HG02678 (cell line): ENCODE measurements around the gene PLEK.
"Not testable (repeated sequence)": the region's sequence is repeated elsewhere in the genome, so short reads cannot be mapped to it uniquely, and the experiment has no call there.

Experiments
- ATAC-seq: cut with Tn5 transposase; IDR thresholded peaks from one replicate; pipeline ENCODE4 v1.9.1; 2021; ENCODE audit warnings: mild to moderate bottlenecking, moderate library complexity; ENCODE audit not compliant: unreplicated experiment

Gene PLEK

GRCh38 chr2:68384485-68385107 lies 19.5 kb downstream of the PLEK start:
- no peak for ATAC-seq

GRCh38 chr2:68385220-68385906 lies 20.3 kb downstream of the PLEK start:
- ATAC-seq, result peak; percentile 51

- ATAC-seq, result no peak
Observed at GRCh38 chr2:68385907-68386287, 20.8 kb downstream of the PLEK start.

GRCh38 chr2:68386365-68386764 lies 21.3 kb downstream of the PLEK start:
- ATAC-seq, result no peak

- peak; percentile 55 for ATAC-seq
Observed at GRCh38 chr2:68387408-68388350, 22.6 kb downstream of the PLEK start.

- ATAC-seq, result peak; percentile 43
Observed at GRCh38 chr2:68388358-68388757, 23.3 kb downstream of the PLEK start.

GRCh38 chr2:68388772-68389171 lies 23.7 kb downstream of the PLEK start:
- ATAC-seq, result no peak

GRCh38 chr2:68390114-68390513 lies 25.0 kb downstream of the PLEK start:
- ATAC-seq, result no peak

- no peak for ATAC-seq
Observed at GRCh38 chr2:68390586-68390985, 25.5 kb downstream of the PLEK start.

- no peak for ATAC-seq
Observed at GRCh38 chr2:68391099-68391498, 26.0 kb downstream of the PLEK start.

- no peak for ATAC-seq
Observed at GRCh38 chr2:68391869-68392268, 26.8 kb downstream of the PLEK start.

- no peak for ATAC-seq
Observed at GRCh38 chr2:68396093-68396492, 31.0 kb downstream of the PLEK start.

GRCh38 chr2:68397704-68398263 lies 32.7 kb downstream of the PLEK start:
- not testable (repeated sequence) for ATAC-seq

GRCh38 chr2:68403199-68403644 lies 38.1 kb downstream of the PLEK start:
- ATAC-seq, result peak; percentile 95

GRCh38 chr2:68404164-68404563 lies 39.1 kb downstream of the PLEK start:
- ATAC-seq, result no peak

GRCh38 chr2:68404893-68405799 lies 40.1 kb downstream of the PLEK start:
- ATAC-seq, result no peak

- peak; percentile 92 for ATAC-seq
Observed at GRCh38 chr2:68411397-68412126, 46.5 kb downstream of the PLEK start.

- ATAC-seq, result peak; percentile 32
Observed at GRCh38 chr2:68412127-68412819, 47.2 kb downstream of the PLEK start.

GRCh38 chr2:68413466-68413865 lies 48.4 kb downstream of the PLEK start:
- no peak for ATAC-seq
